ENCODE measurements around the gene KCNMB3.
"Not testable (repeated sequence)": the region's sequence is repeated elsewhere in the genome, so short reads cannot be mapped to it uniquely, and the experiment has no call there.

KCNMB3 gene, protein sequence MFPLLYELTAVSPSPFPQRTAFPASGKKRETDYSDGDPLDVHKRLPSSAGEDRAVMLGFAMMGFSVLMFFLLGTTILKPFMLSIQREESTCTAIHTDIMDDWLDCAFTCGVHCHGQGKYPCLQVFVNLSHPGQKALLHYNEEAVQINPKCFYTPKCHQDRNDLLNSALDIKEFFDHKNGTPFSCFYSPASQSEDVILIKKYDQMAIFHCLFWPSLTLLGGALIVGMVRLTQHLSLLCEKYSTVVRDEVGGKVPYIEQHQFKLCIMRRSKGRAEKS

DNA sequence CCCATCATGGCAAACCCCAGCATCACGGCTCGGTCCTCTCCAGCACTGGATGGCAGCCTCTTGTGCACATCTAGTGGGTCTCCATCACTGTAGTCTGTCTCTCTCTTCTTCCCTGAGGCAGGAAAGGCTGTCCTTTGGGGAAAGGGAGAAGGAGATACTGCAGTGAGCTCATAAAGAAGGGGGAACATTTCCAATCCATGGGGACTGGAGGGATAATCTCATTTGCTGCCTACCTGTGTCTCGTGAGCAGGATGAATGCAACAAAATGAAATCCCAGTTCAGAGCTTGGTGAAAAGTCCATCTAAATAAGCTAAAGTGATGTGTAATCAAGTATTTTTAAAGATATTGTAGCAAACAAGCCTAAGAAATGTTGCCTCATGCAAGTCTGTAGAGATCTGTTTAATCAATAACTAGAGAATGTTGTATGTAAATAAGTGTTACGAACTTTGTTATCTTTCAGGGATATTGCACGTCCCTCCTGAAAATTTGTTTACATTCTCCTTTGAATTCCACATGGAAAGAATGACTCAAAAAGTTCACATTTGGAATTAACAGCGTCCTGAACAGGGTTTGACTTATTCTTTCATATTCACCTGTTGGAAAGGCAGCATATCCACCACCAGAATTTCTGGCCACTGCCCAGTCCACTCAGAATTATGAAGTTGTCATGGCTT, at the start of gene KCNMB3:
KCNMB3 (minus strand) TSS at position 312 of the 674 bp plus-strand sequence; CDS start at position 188, 124 bp downstream.
- DNase-seq: no peak

DNA sequence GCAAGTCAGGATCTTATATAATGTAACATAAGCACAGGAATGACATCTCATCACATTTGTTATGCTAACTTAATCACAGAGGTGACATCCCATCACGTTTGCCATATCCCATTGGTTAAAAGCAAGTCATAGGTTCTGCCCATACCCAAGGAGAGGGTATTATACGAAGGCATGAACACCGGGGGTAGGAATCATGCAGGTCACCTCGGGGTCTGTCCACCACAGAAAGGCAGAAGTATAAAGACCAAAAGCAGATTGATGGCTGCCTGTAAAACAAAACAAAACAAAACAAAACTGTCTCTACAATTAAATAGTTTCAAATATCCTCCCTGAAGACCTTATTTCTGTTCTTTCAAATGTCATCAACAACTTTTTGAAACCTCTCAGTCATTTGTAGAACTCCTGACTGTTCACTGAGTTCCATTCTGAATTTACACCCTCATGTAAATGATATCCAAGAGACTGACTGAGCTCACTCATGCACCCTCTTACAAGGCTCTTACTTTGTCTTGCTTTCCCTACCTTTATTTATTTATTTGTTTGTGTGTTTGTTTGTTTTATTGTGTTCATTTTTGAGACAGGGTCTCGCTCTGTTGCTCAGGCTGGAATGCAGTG, 49.2 kb upstream of the KCNMB3 start:
- no peak for DNase-seq

DNA sequence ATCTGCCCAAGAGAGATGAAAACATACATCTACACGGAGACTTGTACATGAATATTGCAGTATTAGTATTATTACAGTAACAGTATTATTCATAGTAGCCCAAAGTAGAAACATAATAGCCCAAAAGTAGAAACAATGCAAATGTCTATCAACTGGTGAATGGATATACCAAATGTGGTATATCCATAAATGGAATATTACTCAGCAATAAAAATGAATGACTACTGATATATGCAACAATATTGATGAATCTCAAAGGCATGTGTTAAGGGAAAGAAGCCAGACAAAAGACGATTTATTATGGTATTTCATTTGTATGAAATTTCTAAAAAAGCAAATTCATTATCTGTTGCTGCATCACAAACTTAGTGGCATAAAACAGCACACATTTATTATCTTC, 48.4 kb upstream of the KCNMB3 start:
- DNase-seq: no peak

DNA sequence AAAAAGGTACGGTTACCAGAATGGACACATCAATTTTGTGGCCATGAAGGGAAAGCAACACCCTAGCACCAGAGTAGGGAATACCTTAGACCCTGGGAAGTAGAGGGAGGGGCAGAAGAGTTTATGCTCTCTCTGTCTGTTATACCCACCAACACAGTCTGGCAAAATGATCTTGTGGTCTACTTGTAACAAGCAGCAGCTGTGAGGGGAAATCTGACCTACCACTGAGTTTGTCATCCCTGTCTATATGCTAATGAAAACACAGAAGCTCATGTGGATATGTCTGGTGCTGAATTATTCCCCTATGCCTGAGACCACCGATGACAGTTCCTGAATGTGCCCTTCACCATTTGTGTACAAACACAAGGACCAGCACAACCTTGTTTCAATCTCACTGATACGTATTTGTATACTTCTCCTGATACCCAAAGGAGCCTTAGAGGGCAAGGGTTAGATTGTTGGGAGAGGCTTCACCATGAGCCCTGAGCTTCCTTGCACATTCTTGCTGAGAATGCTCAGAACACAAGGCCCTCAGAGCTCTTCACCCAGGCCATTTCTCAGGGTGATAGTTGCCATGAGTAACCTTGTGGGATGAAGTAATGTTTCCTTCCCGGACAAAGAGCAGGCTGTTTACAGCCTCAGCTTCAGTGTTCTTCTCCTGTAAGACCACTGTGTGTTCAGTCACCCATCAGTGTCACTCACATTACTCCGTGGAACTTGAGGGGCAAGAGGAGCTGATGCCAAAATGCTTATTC, 47.2 kb upstream of the KCNMB3 start:
- DNase-seq: no peak

DNA sequence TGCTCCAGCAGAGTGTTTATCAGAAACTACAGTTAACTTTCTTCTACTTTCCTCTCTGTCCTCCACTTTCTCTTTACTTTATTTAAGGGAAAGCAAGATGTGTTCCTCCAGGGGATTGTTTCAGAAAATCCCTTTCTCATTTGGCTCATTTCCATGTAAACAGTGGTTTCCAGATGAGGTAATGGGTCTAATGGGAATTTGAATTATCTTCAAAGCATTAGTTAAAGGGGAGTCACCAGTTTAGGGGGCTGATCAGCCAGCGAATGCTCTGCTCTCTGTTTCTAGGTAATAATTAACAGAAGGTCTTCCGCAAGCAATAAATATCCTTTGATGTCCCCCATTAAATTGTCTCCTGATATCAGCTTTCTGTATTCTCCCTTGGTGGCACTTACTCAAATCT, 41.5 kb upstream of the KCNMB3 start:
- no peak for DNase-seq

DNA sequence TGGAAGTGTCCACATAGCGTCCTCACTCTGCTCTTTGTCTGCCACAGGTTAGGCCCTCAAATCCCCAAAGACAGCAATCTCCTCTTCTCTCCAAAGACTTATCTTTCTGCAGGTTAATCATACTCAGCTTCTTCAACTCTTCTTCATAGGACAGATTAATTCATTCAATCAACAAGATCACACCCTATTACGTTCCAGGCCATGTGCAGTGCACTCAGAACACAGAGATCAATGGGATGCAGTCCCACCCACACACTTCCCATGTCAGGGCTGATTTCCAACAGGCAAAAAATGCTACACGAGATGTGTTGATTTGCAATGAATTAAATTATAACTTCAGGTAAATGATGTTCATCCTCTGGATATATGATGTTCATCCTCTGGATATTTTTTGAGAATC, 38.4 kb upstream of the KCNMB3 start:
- DNase-seq: no peak

DNA sequence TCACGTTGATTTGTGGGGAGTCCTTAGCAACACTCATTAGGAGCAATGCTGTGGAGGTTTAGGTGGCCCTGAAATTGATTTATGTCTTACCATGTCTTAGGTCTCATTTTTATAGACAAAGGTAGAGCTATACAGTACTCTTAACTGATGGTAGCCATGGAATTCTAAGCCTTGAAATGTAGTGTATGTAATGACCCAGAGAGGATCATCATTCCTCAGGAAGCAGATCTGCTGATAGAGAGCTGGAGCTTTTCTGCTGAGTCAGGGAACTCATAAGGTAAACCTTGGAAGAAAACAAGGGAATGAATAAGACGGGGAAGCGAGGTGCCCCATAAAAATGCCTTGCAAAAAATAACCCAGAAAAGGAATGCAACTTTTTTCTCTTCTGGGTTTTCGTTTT, 37.9 kb upstream of the KCNMB3 start:
- no peak for DNase-seq

DNA sequence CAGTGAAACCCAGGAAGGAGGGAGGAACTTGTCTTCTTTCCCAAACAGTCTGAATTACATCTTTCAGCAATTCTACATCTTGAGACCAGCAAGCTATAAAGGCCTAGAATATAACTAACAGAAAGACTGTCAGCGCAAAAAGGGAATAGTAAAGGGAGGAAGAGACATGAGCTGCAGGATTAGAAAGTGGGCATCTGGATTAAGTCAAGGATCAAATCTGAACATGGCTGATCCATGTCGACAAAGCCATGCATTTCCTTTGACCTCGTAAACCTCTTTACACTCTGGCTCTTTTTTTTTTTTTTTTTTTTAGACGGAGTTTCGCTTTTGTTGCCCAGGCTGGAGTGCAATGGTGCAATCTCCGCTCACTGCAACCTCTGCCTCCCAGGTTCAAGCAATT, 35.4 kb upstream of the KCNMB3 start:
- no peak for DNase-seq

DNA sequence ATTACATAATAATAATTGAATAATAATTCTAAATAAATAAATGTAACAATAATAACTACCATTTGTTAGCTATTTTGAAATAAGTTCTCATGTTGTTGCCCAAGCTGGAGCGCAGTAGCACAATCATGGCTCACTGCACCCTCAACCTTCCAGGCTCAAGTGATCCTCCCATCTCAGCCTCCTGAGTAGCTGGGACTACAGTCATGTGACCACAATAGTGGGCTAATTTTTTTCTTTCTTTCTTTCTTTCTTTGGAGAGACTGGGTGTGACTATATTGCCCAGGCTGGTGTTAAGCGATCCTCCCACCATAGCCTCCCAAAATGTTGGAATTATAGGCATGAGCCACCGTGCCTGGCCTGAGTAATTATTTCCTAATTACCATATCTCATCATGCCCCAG, 30.9 kb upstream of the KCNMB3 start:
- DNase-seq: no peak

DNA sequence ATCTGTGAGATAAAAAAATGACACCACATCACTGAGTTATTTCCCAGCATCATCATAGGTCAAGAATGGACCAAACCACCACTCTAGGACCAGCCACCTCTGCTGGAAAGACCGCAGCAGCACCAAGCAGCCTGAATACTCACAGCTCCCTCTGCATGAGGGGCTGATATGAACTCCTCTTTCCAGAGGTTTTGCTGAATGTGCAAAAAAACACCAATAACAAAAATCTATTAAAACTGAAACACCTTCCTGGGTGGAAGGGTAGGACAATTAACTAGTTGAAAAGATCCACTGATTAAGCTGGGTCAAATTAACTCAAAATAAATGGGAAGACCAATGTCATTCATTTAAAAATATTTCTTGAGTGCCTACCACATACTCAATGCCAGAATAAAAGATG, 28.9 kb upstream of the KCNMB3 start:
- DNase-seq: no peak

DNA sequence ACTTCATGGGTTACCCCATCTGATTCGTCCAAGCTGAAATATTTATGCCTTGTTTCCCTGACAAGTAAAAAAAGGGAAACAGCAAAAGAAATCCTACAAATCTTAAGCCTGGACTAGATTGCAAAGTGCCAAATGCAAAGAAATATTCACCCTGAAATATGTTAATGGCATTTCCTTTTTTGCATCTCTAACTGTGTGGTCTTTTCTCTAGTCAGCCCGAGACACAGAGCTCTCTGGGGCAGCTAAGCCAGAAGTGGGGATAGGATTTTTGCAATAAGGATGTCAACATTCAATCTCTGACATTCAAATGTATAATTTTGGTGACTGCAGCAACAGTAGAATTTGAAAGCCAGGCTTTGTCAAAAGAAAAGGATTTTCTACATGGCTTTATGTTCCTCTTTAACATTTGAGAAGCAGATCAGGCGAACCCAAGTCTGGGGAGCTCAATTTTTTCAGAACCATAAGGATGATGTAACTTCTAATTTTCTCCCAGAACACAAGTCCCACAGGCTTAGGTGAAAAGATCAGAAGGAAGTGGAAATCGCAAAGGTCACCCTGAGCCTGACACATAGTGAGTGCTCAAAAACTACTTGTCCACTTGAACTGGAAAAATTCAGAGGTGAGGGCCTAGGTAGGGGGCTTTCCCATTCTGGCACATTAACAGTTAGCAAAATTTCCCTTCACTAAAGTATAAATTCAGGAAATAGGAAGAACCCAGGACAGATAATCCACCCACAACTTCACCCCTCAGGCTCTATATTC, 28.2 kb upstream of the KCNMB3 start:
- no peak for DNase-seq

DNA sequence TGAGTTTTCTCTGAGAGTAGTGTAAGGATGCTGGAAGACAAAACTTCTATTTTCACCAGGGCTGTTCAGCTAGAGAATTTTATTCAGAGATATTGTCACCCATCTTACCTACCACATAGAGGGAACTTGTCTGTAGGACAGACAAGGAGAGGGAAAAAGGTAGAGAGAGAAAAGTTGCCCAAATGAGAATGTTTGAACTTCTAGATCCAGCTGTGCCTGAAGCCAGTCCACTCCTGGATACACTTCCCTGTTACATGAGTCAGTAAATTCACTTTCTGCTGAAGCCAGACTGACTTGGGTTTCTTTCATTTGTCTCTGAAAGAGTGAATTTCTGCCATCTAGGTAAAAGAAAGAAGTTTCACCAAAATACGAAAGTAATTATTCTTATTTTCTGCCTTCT, 27.2 kb upstream of the KCNMB3 start:
- no peak for DNase-seq

DNA sequence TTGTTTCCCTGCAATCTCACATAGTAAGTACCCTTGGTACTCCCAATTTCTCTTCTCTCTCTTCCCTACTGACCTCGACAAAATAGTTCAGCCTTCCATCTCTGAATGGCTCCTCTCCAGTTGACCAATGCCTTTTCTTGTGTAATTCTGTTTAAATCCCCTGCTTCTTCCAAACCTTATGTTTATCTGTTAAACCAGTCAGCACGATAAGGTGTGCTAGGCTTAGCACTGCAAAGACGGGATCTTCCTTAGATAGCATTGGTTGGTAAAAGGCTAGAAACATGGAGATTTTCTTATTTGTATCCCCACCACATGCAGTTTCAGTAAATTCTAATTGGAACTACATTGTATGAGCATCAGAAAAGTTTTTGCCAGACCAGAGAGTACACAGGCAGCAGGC, 25.8 kb upstream of the KCNMB3 start:
- DNase-seq: no peak

DNA sequence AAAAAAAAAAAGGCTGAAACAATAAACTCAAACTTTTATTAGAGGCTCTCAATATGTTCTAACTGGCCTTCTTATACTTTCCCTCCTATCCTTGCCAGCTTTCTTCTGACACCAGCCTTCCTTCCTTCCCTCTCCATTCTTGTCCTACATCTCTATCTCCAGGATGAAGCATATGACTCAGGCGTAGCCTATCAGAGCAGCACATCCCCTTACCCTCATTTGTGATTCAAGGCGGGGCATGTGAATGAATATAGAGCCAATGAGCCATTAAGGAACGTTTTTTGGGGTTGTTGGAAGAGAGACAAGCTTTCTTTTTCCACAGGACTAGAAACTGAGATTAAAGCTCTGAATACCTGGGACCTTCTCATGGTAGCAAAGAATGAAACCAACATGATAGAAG, 25.1 kb upstream of the KCNMB3 start:
- no peak for DNase-seq

DNA sequence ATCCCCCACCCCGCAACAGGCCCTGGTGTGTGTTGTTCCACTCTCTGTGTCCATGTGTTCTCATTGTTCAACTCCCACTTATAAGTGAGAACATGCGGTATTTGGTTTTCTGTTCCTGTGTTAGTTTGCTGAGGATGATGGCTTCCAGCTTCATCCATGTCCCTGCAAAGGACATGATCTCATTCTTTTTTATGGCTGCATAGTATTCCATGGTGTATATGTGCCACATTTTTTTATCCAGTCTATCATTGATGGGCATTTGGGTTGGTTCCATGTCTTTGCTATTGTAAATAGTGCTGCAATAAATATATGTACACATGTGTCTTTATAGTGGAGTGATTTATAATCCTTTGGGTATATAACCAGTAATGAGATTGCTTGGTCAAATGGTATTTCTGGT, 23.5 kb upstream of the KCNMB3 start:
- not testable (repeated sequence) for DNase-seq

DNA sequence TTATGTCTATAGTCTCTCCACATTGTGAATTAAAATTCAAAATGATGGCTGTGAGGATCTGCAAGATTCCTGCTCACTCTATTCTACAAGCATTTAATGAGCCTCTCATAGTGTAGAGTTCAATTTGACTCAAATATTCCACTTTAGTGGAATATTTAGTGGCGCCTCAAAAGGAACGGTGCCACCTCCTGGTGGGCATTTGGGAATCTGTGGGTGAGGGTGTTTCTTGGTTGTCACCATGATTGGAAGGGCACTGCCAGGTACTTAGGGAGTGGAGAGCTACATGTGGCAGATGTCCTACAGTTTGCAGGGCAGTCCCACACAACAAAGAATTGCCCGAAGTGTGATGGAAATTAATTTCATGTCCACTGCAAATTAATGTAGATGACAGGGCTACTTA, 21.5 kb upstream of the KCNMB3 start:
- no peak for DNase-seq

DNA sequence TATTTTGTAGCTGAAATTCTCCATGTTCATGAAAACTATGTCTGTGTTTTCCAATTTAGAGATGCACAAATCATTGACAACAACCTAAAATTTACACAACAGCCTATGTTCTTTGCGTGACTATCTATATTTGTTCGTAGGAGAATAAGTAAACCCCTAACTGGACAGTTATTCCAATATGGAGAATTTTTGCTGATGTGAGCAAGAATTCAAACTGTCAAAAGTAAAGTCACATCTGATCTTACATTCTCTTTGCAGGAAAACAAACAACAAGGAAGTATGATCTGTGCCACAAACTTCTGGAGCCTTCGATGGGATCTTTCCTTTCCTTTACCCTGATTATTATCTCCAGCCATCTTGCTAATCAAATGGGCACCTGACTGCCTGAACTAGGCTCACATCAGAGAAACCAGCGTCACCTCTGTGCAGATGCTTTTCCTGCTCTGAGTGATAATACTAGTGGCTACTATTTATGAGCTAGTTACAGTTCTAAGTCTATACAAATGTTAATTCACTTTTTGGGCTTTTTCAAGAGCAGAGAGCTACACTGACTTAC, 18.3 kb upstream of the KCNMB3 start:
- DNase-seq: no peak

DNA sequence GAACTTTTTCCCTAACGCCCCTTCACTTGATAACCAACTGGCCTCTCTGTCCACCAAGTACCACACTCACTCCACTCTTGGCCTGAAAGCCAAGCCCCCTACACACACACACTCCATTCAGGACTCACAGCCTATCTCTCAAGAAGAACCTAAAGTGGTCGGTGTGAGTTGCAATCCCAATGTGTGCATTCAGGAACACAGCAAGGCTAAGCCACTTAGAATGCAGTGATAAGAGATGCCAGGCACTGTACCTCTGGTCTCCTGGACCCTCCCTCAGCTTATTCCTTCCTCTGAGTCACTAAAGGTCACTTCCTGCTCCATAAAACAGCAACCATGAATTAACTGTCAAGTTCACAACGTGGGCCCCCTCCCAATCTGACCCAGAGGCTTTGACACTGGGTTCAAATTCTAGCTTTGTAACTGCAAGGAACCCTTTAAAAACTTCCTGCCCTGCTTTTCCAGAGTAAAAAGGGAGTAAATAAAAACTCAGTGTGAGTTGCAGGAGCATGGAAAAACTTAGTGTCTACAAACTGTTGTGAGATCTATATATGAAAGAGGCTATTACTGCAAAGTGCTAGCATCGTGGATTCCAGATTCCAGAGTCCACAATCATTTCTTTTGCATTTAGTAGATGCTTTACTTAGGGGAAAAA, 17.6 kb upstream of the KCNMB3 start:
- no peak for DNase-seq

DNA sequence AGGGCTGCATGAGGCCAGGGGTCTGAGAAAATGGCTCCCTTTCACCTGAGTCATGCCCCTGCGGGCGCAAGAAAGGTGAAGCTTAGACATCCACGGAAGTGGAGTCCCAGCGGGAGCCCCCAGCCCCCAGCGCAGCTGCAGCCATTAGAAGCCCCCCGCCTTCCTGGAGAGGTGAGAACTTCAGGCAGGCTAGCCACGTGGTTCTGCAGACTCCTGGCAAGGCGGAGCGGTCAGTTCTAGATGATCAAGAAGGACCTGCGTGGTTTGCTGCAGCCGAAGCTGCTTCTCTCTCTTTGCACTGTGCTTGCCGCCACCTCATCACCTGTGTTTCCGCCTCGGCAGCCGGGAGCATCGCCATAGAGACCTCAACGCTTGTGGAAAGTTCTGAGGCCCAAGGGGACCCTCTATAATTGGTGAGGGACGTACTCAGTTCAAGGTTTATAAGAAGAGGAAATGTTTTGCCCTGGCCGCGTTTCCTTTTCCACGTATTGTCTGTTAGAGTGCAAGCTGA, 15.8 kb upstream of the KCNMB3 start:
- DNase-seq: no peak

DNA sequence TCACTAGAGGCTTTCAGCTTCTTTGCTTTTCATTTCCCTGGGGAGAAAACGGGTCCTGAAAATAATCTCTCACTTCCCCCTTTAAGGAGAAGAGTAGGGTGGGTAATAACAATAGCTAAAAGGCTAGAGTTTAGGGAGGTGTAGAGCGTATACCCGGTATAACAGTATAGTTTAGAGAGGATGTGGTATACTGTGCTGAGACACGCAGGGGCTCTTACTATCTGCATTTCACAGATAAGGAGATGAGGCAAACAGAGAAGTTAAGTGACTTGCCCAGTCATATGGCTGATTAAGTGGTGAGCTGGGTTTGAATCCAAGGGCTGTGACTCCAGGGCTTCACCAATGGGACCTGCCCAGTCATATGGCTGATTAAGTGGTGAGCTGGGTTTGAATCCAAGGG, 15.0 kb upstream of the KCNMB3 start:
- no peak for DNase-seq

DNA sequence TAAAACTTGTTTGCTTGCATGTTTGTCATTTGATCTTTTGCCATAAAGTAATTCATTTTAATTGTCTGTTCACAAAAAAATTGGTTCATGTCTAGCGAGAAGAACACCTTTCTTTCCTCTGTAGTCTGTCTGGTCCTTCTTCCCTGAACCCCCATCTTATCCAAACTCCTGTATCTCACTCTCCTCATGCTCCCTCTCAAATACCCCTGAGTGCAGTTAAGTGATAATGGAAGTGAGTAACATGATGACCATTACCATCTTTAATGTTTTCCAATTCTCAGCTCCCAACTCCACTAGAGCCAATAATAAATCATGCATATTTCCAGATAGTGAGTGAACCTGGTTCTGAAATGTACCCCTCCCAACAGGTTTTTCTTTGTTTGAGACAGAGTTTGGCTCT, 14.2 kb upstream of the KCNMB3 start:
- DNase-seq: no peak

DNA sequence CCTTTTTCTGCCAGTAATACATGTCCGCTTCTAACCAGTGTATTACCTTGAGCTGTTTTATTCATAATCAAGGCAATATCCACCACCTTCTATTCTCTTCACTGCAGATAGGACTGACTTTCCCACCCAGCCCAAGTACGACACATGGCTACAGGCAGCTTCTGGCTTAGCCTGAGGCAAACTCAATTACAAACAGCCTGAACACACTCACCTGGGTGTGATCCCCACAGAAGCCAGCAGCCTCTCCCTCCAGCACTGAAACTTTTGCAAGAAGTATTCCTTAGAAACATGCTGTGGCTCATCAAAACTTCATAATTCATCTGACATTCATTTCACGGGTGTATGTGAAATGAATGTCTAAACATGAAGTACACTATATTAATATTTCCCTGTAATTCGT, 13.5 kb upstream of the KCNMB3 start:
- no peak for DNase-seq

Data from NCI-H1694 (cell line).